ENCODE measurements around the gene RNF168. TPM values are rescaled to one million over a fixed set of nuclear protein-coding genes. Genes with fewer than 3 reads are reported as not detected.
A peak's percentile ranks its signal among the peaks of the same experiment; 100 is the strongest.

RNF168 gene
- polyA plus RNA-seq, 3 donors: 4.4 to 6.9 (median 6.7) TPM

- Histone ChIP-seq H3K27ac (ENCODE audit: low read depth in 1 of 2, low read length in 2 of 2) (no peak overlapping the region), H3K4me3 (replicated peaks in 1 of 3; ENCODE audit: low read depth in 2 of 3, low read length in 3 of 3) (no peak overlapping the region), H3K9ac (ENCODE audit: insufficient read depth, low read length, poor library complexity, severe bottlenecking) (no peak overlapping the region), H3K36me3 (replicated peaks in 1 of 2; ENCODE audit: control insufficient read depth in 1 of 2, insufficient read depth in 2 of 2, low read length in 2 of 2) (peaks cover 33 to 63% of the 10 kb centered on the region in 2 donors), H3K79me2 (ENCODE audit: insufficient read depth, low read length) (peaks cover 87% of the 10 kb centered on the region), H3K27me3 (ENCODE audit: control insufficient read depth in 2 of 2, insufficient read depth in 2 of 2, low read length in 2 of 2) (no peaks in the 10 kb centered on the region), H3K4me1 (ENCODE audit: control insufficient read depth in 1 of 2, insufficient read depth in 2 of 2, low read length in 2 of 2) (no peaks in the 10 kb centered on the region), H3K9me3 (replicated peaks in 1 of 2; ENCODE audit: control insufficient read depth in 1 of 2, insufficient read depth in 1 of 2, low read length in 2 of 2) (no peaks in the 10 kb centered on the region), H2AFZ (ENCODE audit: insufficient read depth, low read depth, low read length, poor library complexity, severe bottlenecking) (no peak overlapping the region), H3K4me2 (replicated peaks; ENCODE audit: extremely low read depth, low read length, poor library complexity, severe bottlenecking) (no peak overlapping the region), H4K20me1 (ENCODE audit: insufficient read depth, low read length) (peaks cover 64% of the 10 kb centered on the region)
- Mint-ChIP-seq H3K27ac (peak overlapping the region in 2 of 7 donors; percentile 59 to 74), H3K4me1 (no peaks in the 10 kb centered on the region), H3K9me3 (peaks cover 0 to 3% (median 0%) of the 10 kb centered on the region in 7 donors), H3K4me3 (no peak overlapping the region), H3K36me3 (peaks cover 33 to 51% of the 10 kb centered on the region in 2 donors), H3K27me3 (ENCODE audit: low read depth in 3 of 3) (no peaks in the 10 kb centered on the region)
- no peak for TF ChIP-seq CTCF (IDR thresholded peaks at IDR 0.05)
- DNase-seq: no peak
- intact Hi-C loops (cut with micrococcal nuclease): no loop called here
- WGBS (ENCODE audit: insufficient coverage): 98% methylated on average over 9 of the region's 10 CpGs
Observed at GRCh38 chr3:196489747-196490146, 13.8 kb downstream of the RNF168 start.

- intact Hi-C loops (cut with micrococcal nuclease): no loop called here
- peaks cover 62 to 81% of the 10 kb centered on the region in 2 donors for H3K36me3 ChIP-seq (replicated peaks in 1 of 2; ENCODE audit: control insufficient read depth in 1 of 2, insufficient read depth in 2 of 2, low read length in 2 of 2)
- Mint-ChIP-seq H3K9me3 (peaks cover 0 to 3% (median 0%) of the 10 kb centered on the region in 7 donors), H3K27me3 (ENCODE audit: low read depth in 3 of 3) (no peaks in the 10 kb centered on the region), H3K4me3 (no peak overlapping the region), H3K36me3 (peaks cover 43 to 76% of the 10 kb centered on the region in 2 donors), H3K27ac (peak overlapping the region in 2 of 7 donors; percentile 56 to 62), H3K4me1 (no peaks in the 10 kb centered on the region)
- no peaks in the 10 kb centered on the region for H3K4me1 ChIP-seq (ENCODE audit: control insufficient read depth in 1 of 2, insufficient read depth in 2 of 2, low read length in 2 of 2)
- H3K4me3 ChIP-seq (replicated peaks in 1 of 3; ENCODE audit: low read depth in 2 of 3, low read length in 3 of 3): no peak overlapping the region
- H3K9ac ChIP-seq (ENCODE audit: insufficient read depth, low read length, poor library complexity, severe bottlenecking): no peak overlapping the region
- peaks cover 30% of the 10 kb centered on the region for H4K20me1 ChIP-seq (ENCODE audit: insufficient read depth, low read length)
- no peak overlapping the region for H3K27ac ChIP-seq (ENCODE audit: low read depth in 1 of 2, low read length in 2 of 2)
- no peak overlapping the region for H3K4me2 ChIP-seq (replicated peaks; ENCODE audit: extremely low read depth, low read length, poor library complexity, severe bottlenecking)
- peaks cover 52% of the 10 kb centered on the region for H3K79me2 ChIP-seq (ENCODE audit: insufficient read depth, low read length)
- WGBS (ENCODE audit: insufficient coverage): 100% methylated on average over 4 of the region's 8 CpGs
- TF ChIP-seq CTCF (IDR thresholded peaks at IDR 0.05): peak; percentile 28
- no peaks in the 10 kb centered on the region for H3K27me3 ChIP-seq (ENCODE audit: control insufficient read depth in 2 of 2, insufficient read depth in 2 of 2, low read length in 2 of 2)
- H2AFZ ChIP-seq (ENCODE audit: insufficient read depth, low read depth, low read length, poor library complexity, severe bottlenecking): no peak overlapping the region
- DNase-seq: no peak
- no peaks in the 10 kb centered on the region for H3K9me3 ChIP-seq (replicated peaks in 1 of 2; ENCODE audit: control insufficient read depth in 1 of 2, insufficient read depth in 1 of 2, low read length in 2 of 2)
Observed at GRCh38 chr3:196486263-196486662, 17.3 kb downstream of the RNF168 start.

Measured in CD14-positive monocyte (primary cell).